Activated CD4-positive, alpha-beta memory T cell treated with anti-CD3 and anti-CD28 coated beads, Interleukin-2, amount 10 ng/mL, durations not matched to agents 7 days and 5 days (primary cell): ENCODE measurements around the gene PTBP3. TPM values are rescaled to one million over a fixed set of nuclear protein-coding genes. Genes with fewer than 3 reads are reported as not detected.
"Not testable (repeated sequence)": the region's sequence is repeated elsewhere in the genome, so short reads cannot be mapped to it uniquely, and the experiment has no call there.

Experiments
- CTCF ChIA-PET: fragments of 350-600 bp; sonication (Branson Sonifier 250); formaldehyde crosslinking; loops from one replicate; lab custom pipeline; 2021; ENCODE audit warnings: antibody characterized with exemption, inconsistent platforms; lab: Charles Lee
- POLR2A ChIA-PET: fragments of 350-600 bp; sonication (Branson Sonifier 250); formaldehyde crosslinking; loops from one replicate; lab custom pipeline; 2021; ENCODE audit warnings: antibody characterized with exemption; lab: Charles Lee
- DNase-seq: peaks from one replicate; pipeline ENCODE4 v3.0.0-alpha.2; 2020
- H3K27ac Mint-ChIP-seq: one replicate; pipeline ENCODE4 v1.8.0; 2021; ENCODE audit warnings: mild to moderate bottlenecking, mixed read lengths
- H3K27me3 Mint-ChIP-seq: one replicate; pipeline ENCODE4 v1.8.0; 2021; ENCODE audit warnings: mixed read lengths
- H3K36me3 Mint-ChIP-seq: one replicate; pipeline ENCODE4 v1.8.0; 2021; ENCODE audit warnings: low read depth, mixed read lengths
- H3K4me1 Mint-ChIP-seq: one replicate; pipeline ENCODE4 v1.8.0; 2021; ENCODE audit warnings: mixed read lengths
- H3K4me3 Mint-ChIP-seq: one replicate; pipeline ENCODE4 v1.8.0; 2021; ENCODE audit warnings: mild to moderate bottlenecking, mixed read lengths
- H3K9me3 Mint-ChIP-seq: one replicate; pipeline ENCODE4 v1.8.0; 2021; ENCODE audit warnings: mixed read lengths
- total RNA-seq, 2 experiments: library from RNA; stranded (reverse); gene quantifications; one replicate each; pipeline ENCODE4 v1.2.3, GENCODE V29; 2021

PTBP3 gene
- total RNA-seq, 2 experiments from 2014 or later: 177 TPM

GRCh38 chr9:112283582-112284253, 49.7 kb downstream of the PTBP3 start:
- no peak for DNase-seq
- peaks cover 47% of the 10 kb centered on the region for H3K9me3 Mint-ChIP-seq
- H3K27me3 Mint-ChIP-seq: no peaks in the 10 kb centered on the region
- H3K4me1 Mint-ChIP-seq: peaks cover 8% of the 10 kb centered on the region
- no peak overlapping the region for H3K27ac Mint-ChIP-seq
- H3K4me3 Mint-ChIP-seq: no peak overlapping the region
- peaks cover 63% of the 10 kb centered on the region for H3K36me3 Mint-ChIP-seq
- CTCF ChIA-PET: interaction anchor here (0.6 kb wide), 1 partner anchor 72 kb away, joined by 3 read pairs; no protein-coding TSS in a partner anchor
- POLR2A ChIA-PET: no interaction called here

GRCh38 chr9:112282841-112283240, 50.6 kb downstream of the PTBP3 start:
- H3K27me3 Mint-ChIP-seq, H3K27ac Mint-ChIP-seq, DNase-seq, POLR2A ChIA-PET, H3K4me3 Mint-ChIP-seq, H3K4me1 Mint-ChIP-seq, CTCF ChIA-PET: not testable (repeated sequence)
- peaks cover 41% of the 10 kb centered on the region for H3K9me3 Mint-ChIP-seq
- H3K36me3 Mint-ChIP-seq: peaks cover 54% of the 10 kb centered on the region

GRCh38 chr9:112280904-112281303, 52.5 kb downstream of the PTBP3 start:
- POLR2A ChIA-PET: no interaction called here

GRCh38 chr9:112279501-112279900, 53.9 kb downstream of the PTBP3 start:
- H3K4me1 Mint-ChIP-seq: peaks cover 18% of the 10 kb centered on the region
- H3K4me3 Mint-ChIP-seq: no peak overlapping the region
- peaks cover 43% of the 10 kb centered on the region for H3K36me3 Mint-ChIP-seq
- H3K27me3 Mint-ChIP-seq: no peaks in the 10 kb centered on the region
- H3K27ac Mint-ChIP-seq: no peak overlapping the region
- ChIA-PET POLR2A (no interaction called here), CTCF (no interaction called here)
- H3K9me3 Mint-ChIP-seq: peaks cover 15% of the 10 kb centered on the region
- DNase-seq: no peak

More at GRCh38 chr9:112280904-112281303, 52.5 kb downstream of the PTBP3 start:
- no peak for DNase-seq
- H3K4me1 Mint-ChIP-seq: peaks cover 10% of the 10 kb centered on the region
- H3K9me3 Mint-ChIP-seq: peaks cover 25% of the 10 kb centered on the region
- CTCF ChIA-PET: no interaction called here
- H3K36me3 Mint-ChIP-seq: peaks cover 47% of the 10 kb centered on the region
- no peak overlapping the region for H3K27ac Mint-ChIP-seq
- no peak overlapping the region for H3K4me3 Mint-ChIP-seq
- no peaks in the 10 kb centered on the region for H3K27me3 Mint-ChIP-seq

GRCh38 chr9:112278152-112278551, 55.3 kb downstream of the PTBP3 start:
- H3K27ac Mint-ChIP-seq: no peak overlapping the region
- H3K27me3 Mint-ChIP-seq: no peaks in the 10 kb centered on the region
- peaks cover 3% of the 10 kb centered on the region for H3K9me3 Mint-ChIP-seq
- ChIA-PET POLR2A (no interaction called here), CTCF (interaction anchor here (1.5 kb wide), 1 partner anchor 12 kb away, joined by 4 read pairs; no protein-coding TSS in a partner anchor)
- DNase-seq: no peak
- H3K4me3 Mint-ChIP-seq: no peak overlapping the region
- peaks cover 41% of the 10 kb centered on the region for H3K36me3 Mint-ChIP-seq
- H3K4me1 Mint-ChIP-seq: peaks cover 23% of the 10 kb centered on the region

- no peak overlapping the region for H3K27ac Mint-ChIP-seq
- ChIA-PET CTCF (no interaction called here), POLR2A (no interaction called here)
- H3K36me3 Mint-ChIP-seq: peaks cover 54% of the 10 kb centered on the region
- peaks cover 29% of the 10 kb centered on the region for H3K4me1 Mint-ChIP-seq
- no peak for DNase-seq
- H3K4me3 Mint-ChIP-seq: no peak overlapping the region
- no peaks in the 10 kb centered on the region for H3K9me3 Mint-ChIP-seq
- no peaks in the 10 kb centered on the region for H3K27me3 Mint-ChIP-seq
Observed at GRCh38 chr9:112274600-112274999, 58.8 kb downstream of the PTBP3 start.

GRCh38 chr9:112273876-112274275, 59.5 kb downstream of the PTBP3 start:
- DNase-seq: no peak
- Mint-ChIP-seq H3K9me3 (no peaks in the 10 kb centered on the region), H3K27ac (no peak overlapping the region), H3K4me1 (peaks cover 29% of the 10 kb centered on the region), H3K36me3 (peaks cover 54% of the 10 kb centered on the region), H3K27me3 (no peaks in the 10 kb centered on the region), H3K4me3 (no peak overlapping the region)
- ChIA-PET POLR2A (interaction anchor here (1.2 kb wide), 1 partner anchor 60 kb away, joined by 3 read pairs; the partner anchor contains the start of gene PTBP3), CTCF (no interaction called here)

- peaks cover 57% of the 10 kb centered on the region for H3K36me3 Mint-ChIP-seq
- no peak overlapping the region for H3K27ac Mint-ChIP-seq
- no peak for DNase-seq
- H3K4me3 Mint-ChIP-seq: no peak overlapping the region
- no peaks in the 10 kb centered on the region for H3K9me3 Mint-ChIP-seq
- no peaks in the 10 kb centered on the region for H3K27me3 Mint-ChIP-seq
- ChIA-PET POLR2A (no interaction called here), CTCF (no interaction called here)
- H3K4me1 Mint-ChIP-seq: peaks cover 28% of the 10 kb centered on the region
Observed at GRCh38 chr9:112271466-112272098, 61.8 kb downstream of the PTBP3 start.

- H3K4me3 Mint-ChIP-seq: no peak overlapping the region
- CTCF ChIA-PET: no interaction called here
- H3K36me3 Mint-ChIP-seq: peaks cover 59% of the 10 kb centered on the region
- POLR2A ChIA-PET: no interaction called here
- no peak overlapping the region for H3K27ac Mint-ChIP-seq
- H3K27me3 Mint-ChIP-seq: no peaks in the 10 kb centered on the region
- no peak for DNase-seq
- no peaks in the 10 kb centered on the region for H3K9me3 Mint-ChIP-seq
- H3K4me1 Mint-ChIP-seq: peaks cover 10% of the 10 kb centered on the region
Observed at GRCh38 chr9:112268413-112268812, 65.0 kb downstream of the PTBP3 start.

- H3K9me3 Mint-ChIP-seq, H3K4me1 Mint-ChIP-seq, CTCF ChIA-PET, DNase-seq, H3K4me3 Mint-ChIP-seq, H3K27me3 Mint-ChIP-seq, H3K27ac Mint-ChIP-seq, POLR2A ChIA-PET: not testable (repeated sequence)
- H3K36me3 Mint-ChIP-seq: peaks cover 61% of the 10 kb centered on the region
Observed at GRCh38 chr9:112267086-112267485, 66.3 kb downstream of the PTBP3 start.

GRCh38 chr9:112265391-112265790, 68.0 kb downstream of the PTBP3 start:
- Mint-ChIP-seq H3K4me3 (no peak overlapping the region), H3K27ac (no peak overlapping the region), H3K4me1 (peaks cover 3% of the 10 kb centered on the region), H3K27me3 (no peaks in the 10 kb centered on the region), H3K9me3 (no peaks in the 10 kb centered on the region), H3K36me3 (peaks cover 69% of the 10 kb centered on the region)
- DNase-seq: no peak
- POLR2A ChIA-PET: no interaction called here
- CTCF ChIA-PET: interaction anchor here (0.7 to 1.0 kb wide), 2 partner anchors 152 to 271 kb away, joined by 3 to 4 read pairs; no protein-coding TSS in a partner anchor

GRCh38 chr9:112262577-112262976, 70.8 kb downstream of the PTBP3 start:
- Mint-ChIP-seq H3K4me1 (no peaks in the 10 kb centered on the region), H3K36me3 (peaks cover 74% of the 10 kb centered on the region), H3K9me3 (no peaks in the 10 kb centered on the region), H3K27me3 (no peaks in the 10 kb centered on the region), H3K4me3 (no peak overlapping the region), H3K27ac (no peak overlapping the region)
- POLR2A ChIA-PET: no interaction called here
- CTCF ChIA-PET: interaction anchor here (1.3 kb wide), 1 partner anchor 67 kb away, joined by 3 read pairs; no protein-coding TSS in a partner anchor
- no peak for DNase-seq

- DNase-seq: no peak
- Mint-ChIP-seq H3K4me1 (no peaks in the 10 kb centered on the region), H3K27me3 (no peaks in the 10 kb centered on the region), H3K9me3 (no peaks in the 10 kb centered on the region), H3K4me3 (no peak overlapping the region), H3K27ac (no peak overlapping the region), H3K36me3 (peaks cover 71% of the 10 kb centered on the region)
- CTCF ChIA-PET: interaction anchor here (1.3 kb wide), 1 partner anchor 68 kb away, joined by 3 read pairs; no protein-coding TSS in a partner anchor
- POLR2A ChIA-PET: no interaction called here
Observed at GRCh38 chr9:112261133-112261532, 72.3 kb downstream of the PTBP3 start.
